Progenitor cell of endocrine pancreas (in vitro differentiated cells): ENCODE measurements around the gene SEMA4A. TPM values are rescaled to one million over a fixed set of nuclear protein-coding genes. Genes with fewer than 3 reads are reported as not detected.

Experiments
- DNase-seq: peaks from one replicate; pipeline ENCODE4 v3.0.0; 2021; ENCODE audit warnings: low spot score; ENCODE audit not compliant: unreplicated experiment
- H3K27ac Mint-ChIP-seq: 2 replicates; pipeline ENCODE4 v1.8.0; 2021; ENCODE audit warnings: mild to moderate bottlenecking, moderate library complexity, mixed read lengths
- H3K27me3 Mint-ChIP-seq: 2 replicates; pipeline ENCODE4 v1.8.0; 2021; ENCODE audit warnings: mixed read lengths
- H3K36me3 Mint-ChIP-seq: 2 replicates; pipeline ENCODE4 v1.8.0; 2022; ENCODE audit warnings: mixed read lengths; ENCODE audit not compliant: insufficient read depth
- H3K4me1 Mint-ChIP-seq: 2 replicates; pipeline ENCODE4 v1.8.0; 2021; ENCODE audit warnings: low read depth, mixed read lengths
- H3K4me3 Mint-ChIP-seq: 2 replicates; pipeline ENCODE4 v1.8.0; 2021; ENCODE audit warnings: low read depth, mild to moderate bottlenecking, moderate library complexity, mixed read lengths
- H3K9me3 Mint-ChIP-seq: 2 replicates; pipeline ENCODE4 v1.8.0; 2021; ENCODE audit warnings: low read depth, mixed read lengths
- total RNA-seq: library from RNA; stranded (reverse); gene quantifications from 2 replicates; pipeline ENCODE4 v1.2.1, GENCODE V29; 2021
- TF ChIP-seq, protein P1 (sequence below): fragments of 200-600 bp; sonication (generic); IDR thresholded peaks from one replicate; pipeline ENCODE4 v1.5.0; 2021; ENCODE audit warnings: antibody characterized with exemption, mild to moderate bottlenecking; ENCODE audit not compliant: unreplicated experiment

The SEMA4A gene
- total RNA-seq, 1 donor from 2014 or later, result 2.1 TPM

DNA sequence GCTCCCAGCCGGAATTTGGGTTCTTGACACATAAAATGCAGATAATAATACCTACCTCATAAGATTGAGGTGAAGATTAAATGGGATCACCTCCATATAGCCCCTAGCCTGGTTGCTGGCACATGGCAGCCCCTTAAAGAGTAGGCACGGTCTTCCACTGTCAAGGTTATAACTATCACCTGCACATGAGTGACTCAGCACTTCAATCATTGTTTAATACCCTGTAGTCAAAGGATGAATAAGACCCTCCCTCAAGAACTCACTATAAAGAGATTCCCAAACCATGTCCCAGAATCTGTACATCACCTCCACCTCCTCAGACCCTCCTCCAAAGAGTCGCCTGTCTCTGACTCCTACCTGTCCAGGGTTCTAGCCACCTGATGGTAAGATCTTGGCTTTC is 45.3 kb upstream of the SEMA4A start:
- H3K9me3 Mint-ChIP-seq, result no peaks in the 10 kb centered on the region
- TF ChIP-seq, protein P1, sequence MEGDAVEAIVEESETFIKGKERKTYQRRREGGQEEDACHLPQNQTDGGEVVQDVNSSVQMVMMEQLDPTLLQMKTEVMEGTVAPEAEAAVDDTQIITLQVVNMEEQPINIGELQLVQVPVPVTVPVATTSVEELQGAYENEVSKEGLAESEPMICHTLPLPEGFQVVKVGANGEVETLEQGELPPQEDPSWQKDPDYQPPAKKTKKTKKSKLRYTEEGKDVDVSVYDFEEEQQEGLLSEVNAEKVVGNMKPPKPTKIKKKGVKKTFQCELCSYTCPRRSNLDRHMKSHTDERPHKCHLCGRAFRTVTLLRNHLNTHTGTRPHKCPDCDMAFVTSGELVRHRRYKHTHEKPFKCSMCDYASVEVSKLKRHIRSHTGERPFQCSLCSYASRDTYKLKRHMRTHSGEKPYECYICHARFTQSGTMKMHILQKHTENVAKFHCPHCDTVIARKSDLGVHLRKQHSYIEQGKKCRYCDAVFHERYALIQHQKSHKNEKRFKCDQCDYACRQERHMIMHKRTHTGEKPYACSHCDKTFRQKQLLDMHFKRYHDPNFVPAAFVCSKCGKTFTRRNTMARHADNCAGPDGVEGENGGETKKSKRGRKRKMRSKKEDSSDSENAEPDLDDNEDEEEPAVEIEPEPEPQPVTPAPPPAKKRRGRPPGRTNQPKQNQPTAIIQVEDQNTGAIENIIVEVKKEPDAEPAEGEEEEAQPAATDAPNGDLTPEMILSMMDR, result no peak
- no peak overlapping the region for H3K4me3 Mint-ChIP-seq
- peaks cover 4% of the 10 kb centered on the region for H3K36me3 Mint-ChIP-seq
- peaks cover 32% of the 10 kb centered on the region for H3K4me1 Mint-ChIP-seq
- no peaks in the 10 kb centered on the region for H3K27me3 Mint-ChIP-seq
- DNase-seq, result no peak
- H3K27ac Mint-ChIP-seq, result no peak overlapping the region

DNA sequence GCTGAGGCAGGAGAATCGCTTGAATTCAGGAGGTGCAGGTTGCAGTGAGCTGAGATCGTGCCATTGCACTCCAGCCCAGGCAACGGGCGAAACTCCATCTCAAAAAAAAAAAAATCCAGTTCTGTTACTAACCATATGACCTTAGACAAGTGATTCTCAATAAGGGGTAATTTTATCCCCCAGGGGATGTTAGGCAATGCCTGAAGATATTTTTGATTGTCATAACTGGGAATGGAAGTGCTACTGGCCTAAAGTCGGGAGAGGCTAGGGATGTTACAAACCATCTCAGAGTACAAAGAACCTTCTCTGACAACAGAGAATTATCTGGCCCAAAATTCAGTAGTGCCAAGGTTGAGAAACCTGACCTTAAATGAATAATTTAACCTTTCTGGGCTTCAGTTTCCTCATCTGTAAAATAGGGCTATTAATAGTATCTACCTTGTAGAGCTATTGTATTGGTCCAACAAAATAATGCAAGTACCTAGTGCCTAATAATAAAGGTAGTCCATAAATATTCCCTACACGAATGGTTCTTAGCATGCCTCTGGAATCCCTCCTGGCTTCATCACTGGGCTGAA is 44.6 kb upstream of the SEMA4A start:
- Mint-ChIP-seq H3K27me3 (peaks cover 3% of the 10 kb centered on the region), H3K27ac (no peak overlapping the region), H3K36me3 (peaks cover 4% of the 10 kb centered on the region), H3K9me3 (no peaks in the 10 kb centered on the region), H3K4me1 (peaks cover 28% of the 10 kb centered on the region), H3K4me3 (no peak overlapping the region)
- TF ChIP-seq, protein P1, result no peak
- DNase-seq, result no peak

DNA sequence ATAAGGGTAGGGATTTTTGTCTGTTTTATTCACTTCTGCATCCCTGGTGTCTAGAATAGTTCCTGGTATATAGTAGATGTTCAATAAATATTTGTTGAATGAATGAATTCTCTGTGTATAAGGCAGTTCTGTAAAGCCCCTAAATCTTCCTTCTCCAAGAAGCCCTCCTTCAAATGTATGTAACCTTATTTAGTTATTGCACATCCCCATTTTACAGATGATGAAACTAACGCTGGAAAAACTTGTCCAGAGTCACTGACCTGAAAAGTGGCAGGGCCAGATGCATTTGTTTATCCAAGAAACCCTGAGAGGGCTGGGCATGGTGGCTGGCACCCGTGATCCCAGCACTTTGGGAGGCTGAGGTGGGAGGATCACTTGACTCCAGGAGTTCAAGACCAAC is 43.1 kb upstream of the SEMA4A start:
- DNase-seq, result no peak
- peaks cover 5% of the 10 kb centered on the region for H3K36me3 Mint-ChIP-seq
- TF ChIP-seq, protein P1, result no peak
- no peak overlapping the region for H3K4me3 Mint-ChIP-seq
- H3K9me3 Mint-ChIP-seq, result no peaks in the 10 kb centered on the region
- peaks cover 19% of the 10 kb centered on the region for H3K4me1 Mint-ChIP-seq
- no peak overlapping the region for H3K27ac Mint-ChIP-seq
- peaks cover 8% of the 10 kb centered on the region for H3K27me3 Mint-ChIP-seq

DNA sequence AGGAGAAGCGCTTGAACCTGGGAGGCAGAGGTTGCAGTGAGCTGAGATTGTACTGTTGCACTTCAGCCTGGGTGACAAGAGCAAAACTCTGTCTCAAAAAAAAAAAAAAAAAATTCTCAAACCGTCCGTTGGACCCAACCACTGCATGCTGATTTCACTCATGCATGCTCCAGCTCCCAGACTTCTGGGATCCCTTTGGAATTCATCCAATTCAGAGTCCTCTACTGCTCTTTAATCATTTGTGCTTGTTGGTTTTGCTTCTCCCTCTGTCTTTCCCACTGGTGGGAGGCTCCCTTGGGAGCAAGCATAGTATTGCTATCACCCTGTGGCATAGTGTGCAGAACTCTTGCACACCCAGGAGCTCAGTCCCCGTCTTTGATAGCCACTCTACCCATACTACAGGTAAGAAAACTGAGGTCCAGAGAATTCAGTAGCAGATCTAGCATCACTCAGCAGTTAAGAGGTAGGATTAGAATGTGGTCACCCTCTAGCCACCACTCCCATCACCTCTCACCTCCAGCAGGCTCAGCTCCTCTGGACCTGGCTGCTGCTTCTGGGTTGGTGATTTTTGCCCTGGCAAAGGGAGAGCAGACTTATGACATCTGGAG is 41.9 kb upstream of the SEMA4A start:
- Mint-ChIP-seq H3K27me3 (peaks cover 8% of the 10 kb centered on the region), H3K9me3 (no peaks in the 10 kb centered on the region), H3K27ac (no peak overlapping the region), H3K4me3 (no peak overlapping the region), H3K36me3 (peaks cover 9% of the 10 kb centered on the region), H3K4me1 (peaks cover 16% of the 10 kb centered on the region)
- TF ChIP-seq, protein P1, result no peak
- no peak for DNase-seq

DNA sequence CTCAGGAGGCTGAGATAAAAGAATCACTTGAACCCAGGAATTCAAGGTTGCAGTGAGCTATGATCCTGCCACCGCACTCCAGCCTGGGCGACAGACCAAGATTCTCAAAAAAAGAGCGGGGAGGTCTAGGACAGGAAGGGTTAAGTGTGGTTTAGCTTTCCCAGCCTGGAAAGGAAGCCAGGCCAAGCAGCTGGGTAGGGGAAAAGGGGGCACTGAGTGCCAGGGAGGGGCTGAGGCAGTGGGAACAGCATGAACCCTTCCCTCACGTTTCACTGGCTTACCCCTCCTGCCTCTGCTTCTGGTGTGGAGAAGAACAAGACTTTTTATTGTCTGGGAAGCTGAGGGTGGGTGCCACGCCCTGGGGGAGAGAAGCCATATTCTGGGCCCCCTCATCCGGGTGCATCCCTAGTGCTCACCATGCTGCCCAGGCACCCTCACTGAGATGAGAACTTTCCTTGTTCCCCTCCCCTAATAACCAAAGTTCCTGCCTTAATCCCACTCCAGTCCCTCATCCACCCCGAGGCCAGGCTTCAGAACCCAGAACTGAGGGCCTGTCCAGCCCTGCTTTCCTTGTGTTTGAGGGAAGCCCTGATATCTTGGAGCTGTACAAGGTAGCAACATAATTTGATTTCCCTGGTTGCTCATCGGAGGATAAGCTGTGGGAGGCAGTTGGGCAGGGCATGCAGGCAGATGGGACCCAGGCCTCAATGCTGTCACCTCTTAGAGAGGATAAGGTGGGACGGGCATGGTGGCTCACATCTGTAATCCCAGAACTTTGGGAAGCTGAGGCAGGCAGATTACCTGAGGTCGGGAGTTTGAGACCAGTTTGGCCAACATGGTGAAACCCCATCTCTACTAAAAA is 40.9 kb upstream of the SEMA4A start:
- no peak for DNase-seq
- H3K4me1 Mint-ChIP-seq, result peaks cover 12% of the 10 kb centered on the region
- TF ChIP-seq, protein P1, result no peak
- H3K27me3 Mint-ChIP-seq, result peaks cover 8% of the 10 kb centered on the region
- H3K9me3 Mint-ChIP-seq, result no peaks in the 10 kb centered on the region
- H3K36me3 Mint-ChIP-seq, result peaks cover 10% of the 10 kb centered on the region
- no peak overlapping the region for H3K27ac Mint-ChIP-seq
- H3K4me3 Mint-ChIP-seq, result no peak overlapping the region
